Bronchial epithelial cell (primary cell): Measurements from ENCODE around the gene EEFSEC. TPM values are rescaled to one million over a fixed set of nuclear protein-coding genes. Genes with fewer than 3 reads are reported as not detected.

Experiments used
- DNase-seq: peaks from one replicate; pipeline ENCODE4 v3.0.0-alpha.2; 2010; ENCODE audit warnings: low read depth
- FAIRE-seq: peaks from 2 replicates; lab custom pipeline; 2011; peaks lifted over from hg19 to GRCh38; lab: Jason Lieb, UNC
- H3K27me3 ChIP-seq: 2 replicates; pipeline ENCODE4 v1.5.1; 2011; ENCODE audit warnings: low read length; ENCODE audit not compliant: control insufficient read depth, insufficient read depth
- H3K36me3 ChIP-seq: 2 replicates; pipeline ENCODE4 v1.5.1; 2011; ENCODE audit warnings: low read length; ENCODE audit not compliant: control insufficient read depth, insufficient read depth
- H3K4me3 ChIP-seq: 2 replicates; pipeline ENCODE4 v1.5.1; 2011; ENCODE audit warnings: mild to moderate bottlenecking, low read depth, low read length, control low read depth
- total RNA-seq: library from RNA; depleted of rRNA; stranded (reverse); fragments of >200 nt; gene quantifications from 2 replicates; pipeline ENCODE4 v1.2.1, GENCODE V29; 2014
- TF ChIP-seq, protein P1 (sequence below): IDR thresholded peaks from 2 replicates; pipeline ENCODE4 v1.5.1; 2011; ENCODE audit warnings: mild to moderate bottlenecking, moderate library complexity, low read length, control low read depth, inconsistent platforms; ENCODE audit not compliant: insufficient read depth, severe bottlenecking

EEFSEC gene
- total RNA-seq, 1 donor from 2014 or later = 3.7 TPM

DNA sequence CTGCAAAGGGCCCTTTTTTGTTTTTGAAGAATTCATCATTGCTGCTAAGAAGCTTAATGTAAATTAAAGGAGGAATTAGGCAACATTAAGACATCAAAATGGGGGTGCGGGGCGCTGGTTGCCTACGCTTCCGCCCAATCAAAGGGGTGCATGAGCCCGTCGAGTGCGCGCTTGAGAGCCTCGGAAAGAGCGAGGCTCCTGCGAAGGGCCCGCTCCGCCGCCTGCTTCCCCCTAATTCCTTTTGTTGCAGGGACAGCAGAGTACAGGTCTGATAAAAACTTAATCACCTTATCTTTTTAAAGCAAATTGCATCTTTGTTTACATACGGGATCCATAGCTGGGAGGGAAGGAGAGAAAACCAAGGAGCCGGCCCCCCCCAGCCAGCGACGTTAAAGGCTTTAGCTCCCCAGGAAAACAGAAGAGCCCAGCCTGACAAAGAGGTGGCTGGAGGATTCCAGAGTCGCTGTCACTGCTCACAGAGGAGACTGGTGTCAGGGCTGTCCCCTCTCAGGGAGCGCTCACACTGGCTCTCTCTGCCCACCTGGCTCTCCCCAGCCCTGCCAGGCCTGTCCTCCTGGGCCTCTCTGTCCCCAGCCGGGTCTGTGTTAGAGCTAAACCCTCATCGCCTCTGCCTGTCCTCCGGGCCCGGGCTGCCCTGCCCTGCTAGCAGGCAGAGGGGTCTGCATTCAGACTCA lies 246.1 kb downstream of the EEFSEC start:
- Histone ChIP-seq H3K36me3 (no peaks in the 10 kb centered on the region), H3K4me3 (no peak overlapping the region), H3K27me3 (no peaks in the 10 kb centered on the region)
- TF ChIP-seq, protein P1, sequence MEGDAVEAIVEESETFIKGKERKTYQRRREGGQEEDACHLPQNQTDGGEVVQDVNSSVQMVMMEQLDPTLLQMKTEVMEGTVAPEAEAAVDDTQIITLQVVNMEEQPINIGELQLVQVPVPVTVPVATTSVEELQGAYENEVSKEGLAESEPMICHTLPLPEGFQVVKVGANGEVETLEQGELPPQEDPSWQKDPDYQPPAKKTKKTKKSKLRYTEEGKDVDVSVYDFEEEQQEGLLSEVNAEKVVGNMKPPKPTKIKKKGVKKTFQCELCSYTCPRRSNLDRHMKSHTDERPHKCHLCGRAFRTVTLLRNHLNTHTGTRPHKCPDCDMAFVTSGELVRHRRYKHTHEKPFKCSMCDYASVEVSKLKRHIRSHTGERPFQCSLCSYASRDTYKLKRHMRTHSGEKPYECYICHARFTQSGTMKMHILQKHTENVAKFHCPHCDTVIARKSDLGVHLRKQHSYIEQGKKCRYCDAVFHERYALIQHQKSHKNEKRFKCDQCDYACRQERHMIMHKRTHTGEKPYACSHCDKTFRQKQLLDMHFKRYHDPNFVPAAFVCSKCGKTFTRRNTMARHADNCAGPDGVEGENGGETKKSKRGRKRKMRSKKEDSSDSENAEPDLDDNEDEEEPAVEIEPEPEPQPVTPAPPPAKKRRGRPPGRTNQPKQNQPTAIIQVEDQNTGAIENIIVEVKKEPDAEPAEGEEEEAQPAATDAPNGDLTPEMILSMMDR = no peak
- DNase-seq (no peak), FAIRE-seq (no peak)

DNA sequence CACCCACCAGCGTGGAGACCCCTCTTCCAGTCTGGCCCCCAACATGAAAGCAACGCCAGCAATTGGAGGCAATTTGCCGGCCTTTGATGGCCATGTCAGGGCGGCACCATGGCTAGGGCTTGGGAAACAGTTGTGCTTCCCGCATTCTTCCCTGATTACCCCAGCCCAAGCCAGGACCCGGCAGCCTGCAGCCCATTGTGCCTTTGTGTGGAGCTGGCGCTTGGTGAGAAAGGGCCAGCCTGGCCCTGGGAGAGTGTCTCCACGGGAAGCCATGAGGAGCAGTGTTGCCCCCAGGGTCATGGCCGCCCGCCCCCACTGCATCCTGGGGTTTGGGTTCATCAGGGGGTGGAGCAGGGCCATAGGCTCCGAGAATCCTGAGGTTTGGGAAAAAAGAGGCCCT lies 247.4 kb downstream of the EEFSEC start:
- Histone ChIP-seq H3K27me3 (no peaks in the 10 kb centered on the region), H3K4me3 (no peak overlapping the region), H3K36me3 (no peaks in the 10 kb centered on the region)
- DNase-seq (no peak), FAIRE-seq (no peak)
- TF ChIP-seq, protein P1 = no peak

DNA sequence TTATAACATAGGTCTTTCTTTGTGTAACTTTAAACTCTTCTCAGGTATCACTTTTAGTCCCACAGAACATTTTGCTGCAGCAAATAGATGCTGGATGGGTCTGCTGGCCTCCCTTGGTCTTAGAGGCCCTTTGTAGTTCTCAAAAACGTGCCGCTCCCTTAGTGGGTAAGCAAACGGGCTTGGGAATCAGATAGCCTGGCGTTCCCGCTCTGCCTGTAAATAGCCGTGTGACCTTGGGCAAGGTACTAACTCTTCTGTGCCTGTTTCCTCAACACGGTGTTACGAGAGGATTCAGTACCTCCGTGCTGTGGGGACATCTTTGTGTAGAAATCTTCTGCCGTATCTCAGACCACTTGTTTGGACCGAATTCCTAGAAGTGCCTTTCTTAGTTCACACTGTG lies 249.0 kb downstream of the EEFSEC start:
- H3K27me3 ChIP-seq = no peaks in the 10 kb centered on the region
- TF ChIP-seq, protein P1 = no peak
- FAIRE-seq = no peak
- H3K36me3 ChIP-seq = no peaks in the 10 kb centered on the region
- no peak for DNase-seq
- no peak overlapping the region for H3K4me3 ChIP-seq

DNA sequence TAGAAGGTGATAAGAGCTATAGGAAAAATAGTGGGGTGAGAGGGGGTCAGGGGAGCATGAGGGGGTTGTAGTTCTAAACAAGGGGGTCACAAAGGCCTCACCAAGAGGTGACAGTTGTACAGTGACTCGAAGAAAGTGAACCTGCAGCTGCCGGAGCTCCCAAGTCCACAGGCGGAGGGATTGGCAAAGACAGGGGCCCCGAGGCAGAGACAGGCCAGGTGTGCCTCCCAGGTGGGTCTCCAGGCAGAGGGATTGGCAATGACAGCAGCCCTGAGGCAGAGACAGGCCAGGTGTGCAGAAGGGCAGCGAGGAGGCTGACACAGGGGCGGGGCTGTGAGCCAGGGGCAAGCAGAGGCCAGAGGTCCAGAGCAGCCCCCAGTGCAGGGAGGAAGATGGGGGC lies 249.7 kb downstream of the EEFSEC start:
- FAIRE-seq = no peak
- Histone ChIP-seq H3K27me3 (no peaks in the 10 kb centered on the region), H3K4me3 (no peak overlapping the region), H3K36me3 (no peaks in the 10 kb centered on the region)
- TF ChIP-seq, protein P1 = no peak
- no peak for DNase-seq

DNA sequence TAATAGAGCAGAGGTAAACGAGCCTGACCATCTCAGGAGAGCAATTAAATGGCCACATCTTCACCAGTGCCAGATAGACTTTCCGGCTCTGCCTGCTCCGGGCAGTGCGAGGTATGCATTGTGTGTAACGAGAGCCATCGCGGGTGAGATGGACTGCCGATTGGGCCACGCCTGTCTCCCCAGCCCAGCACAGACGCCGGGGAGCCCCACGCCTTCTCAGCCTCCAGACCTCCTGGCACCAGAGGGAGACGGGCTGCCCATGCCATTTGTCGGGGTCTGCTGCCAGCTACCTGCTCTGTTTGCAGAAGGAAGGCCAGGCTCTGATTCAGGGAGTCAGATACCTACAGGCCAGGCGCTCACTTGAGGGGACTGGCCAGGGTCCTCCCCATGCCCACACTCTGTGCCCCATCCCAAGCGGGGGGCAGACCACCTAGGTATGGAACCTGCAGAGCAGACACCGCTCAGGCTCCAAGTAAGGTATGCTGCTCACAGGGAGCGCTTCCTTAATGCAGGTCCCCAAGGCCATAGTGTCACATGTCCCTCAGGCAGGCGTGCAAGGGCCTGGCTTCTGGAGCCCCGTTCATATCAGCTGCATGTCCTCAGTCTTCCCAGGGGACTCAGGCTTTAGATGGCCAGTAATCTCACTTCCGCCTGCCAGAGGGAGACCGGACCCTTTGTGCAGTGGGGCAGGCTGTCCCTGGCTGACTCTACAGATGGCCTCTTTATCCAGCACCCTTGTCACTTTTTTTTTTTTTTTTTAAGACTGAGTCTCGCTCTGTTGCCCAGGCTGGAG lies 251.2 kb downstream of the EEFSEC start:
- TF ChIP-seq, protein P1 = no peak
- DNase-seq (no peak), FAIRE-seq (no peak)
- H3K36me3 ChIP-seq = no peaks in the 10 kb centered on the region
- no peaks in the 10 kb centered on the region for H3K27me3 ChIP-seq
- no peak overlapping the region for H3K4me3 ChIP-seq
